Measurements from ENCODE around the gene FLNB.

- TF ChIP-seq CTCF (IDR thresholded peaks at IDR 0.05; ENCODE audit: insufficient read depth, low read depth, low read length) (no peak), EZH2 (IDR thresholded peaks at IDR 0.05; ENCODE audit: insufficient read depth, low read length) (no peak)
These were observed 40.1 kb downstream of the FLNB start for GRCh38 chr3:58048301-58048700.
